SK-N-SH treated with all-trans-retinoic acid at 6 μM for 48 hours (cell line): ENCODE results near the gene FAM3D.

Experiments
- ARNTL ChIP-seq: fragments of 450-650 bp; formaldehyde crosslinking; IDR thresholded peaks from 2 replicates; pipeline ENCODE4 v1.5.0; 2020; ENCODE audit warnings: low read depth, mild to moderate bottlenecking, moderate library complexity, borderline replicate concordance
- BACH2 ChIP-seq: fragments of 250-450 bp; sonication (Bioruptor Pico); IDR thresholded peaks from 2 replicates; pipeline ENCODE4 v1.9.0; 2021; ENCODE audit warnings: mild to moderate bottlenecking, borderline replicate concordance
- CSDC2 ChIP-seq: fragments of 250-450 bp; sonication (Bioruptor Pico); IDR thresholded peaks from 2 replicates; pipeline ENCODE4 v1.5.0; 2020; ENCODE audit warnings: mild to moderate bottlenecking, moderate library complexity
- CSRNP3 ChIP-seq: fragments of 250-450 bp; sonication (Bioruptor Pico); IDR thresholded peaks from 2 replicates; pipeline ENCODE4 v1.5.1; 2021; ENCODE audit warnings: mild to moderate bottlenecking, moderate library complexity
- GLIS3 ChIP-seq: fragments of 250-450 bp; sonication (Bioruptor Pico); IDR thresholded peaks from 2 replicates; pipeline ENCODE4 v1.5.0; 2020; ENCODE audit warnings: mild to moderate bottlenecking, moderate library complexity
- ISL1 ChIP-seq: fragments of 250-450 bp; sonication (Bioruptor Pico); IDR thresholded peaks from 2 replicates; pipeline ENCODE4 v2.1.2; 2022; ENCODE audit warnings: mild to moderate bottlenecking, moderate library complexity
- OSR1 ChIP-seq: fragments of 250-450 bp; sonication (Bioruptor Pico); IDR thresholded peaks from 2 replicates; pipeline ENCODE4 v1.8.0; 2022; ENCODE audit warnings: moderate library complexity, mild to moderate bottlenecking, inconsistent platforms
- PPARA ChIP-seq: fragments of 250-450 bp; sonication (Bioruptor Pico); IDR thresholded peaks from 2 replicates; pipeline ENCODE4 v1.5.0; 2020; ENCODE audit warnings: mild to moderate bottlenecking, borderline replicate concordance
- SNAI2 ChIP-seq: fragments of 250-450 bp; sonication (Bioruptor Pico); IDR thresholded peaks from 2 replicates; pipeline ENCODE4 v1.5.0; 2020; ENCODE audit warnings: mild to moderate bottlenecking, moderate library complexity
- ZFP30 ChIP-seq: fragments of 450-650 bp; formaldehyde crosslinking; IDR thresholded peaks from 2 replicates; pipeline ENCODE4 v1.5.0; 2022; ENCODE audit warnings: mild to moderate bottlenecking, moderate library complexity
- TF ChIP-seq, protein P1 (sequence below): fragments of 250-450 bp; sonication (Bioruptor Pico); IDR thresholded peaks from 2 replicates; pipeline ENCODE4 v1.5.1; 2020; ENCODE audit warnings: low read depth, mild to moderate bottlenecking, moderate library complexity
- TF ChIP-seq, protein P2 (sequence below): fragments of 250-450 bp; sonication (Bioruptor Pico); IDR thresholded peaks from 2 replicates; pipeline ENCODE4 v1.8.0; 2020; ENCODE audit warnings: mild to moderate bottlenecking, moderate library complexity, borderline replicate concordance

DNA sequence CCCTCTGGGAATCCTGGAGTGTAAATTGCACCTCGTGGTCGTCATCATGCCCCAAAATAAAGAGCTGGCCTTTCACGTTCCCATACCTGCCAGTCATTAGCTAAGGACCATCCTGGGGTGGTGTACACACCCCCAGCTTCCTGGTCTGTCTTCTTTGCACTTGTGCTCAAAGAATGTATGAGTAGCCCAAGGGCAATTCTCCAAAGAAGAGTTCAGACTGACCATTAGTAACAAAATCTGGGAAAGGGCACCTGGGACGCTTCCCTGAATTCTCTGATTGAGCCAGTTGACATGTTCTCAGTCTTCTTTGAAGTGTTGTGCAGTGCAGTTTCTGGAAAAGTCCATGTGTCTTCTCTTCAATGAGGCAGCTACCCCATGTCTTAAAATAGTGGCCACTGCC is 34.8 kb downstream of the FAM3D start:
- TF ChIP-seq ZFP30 (CRISPR knock-in tag) (no peak), ISL1 (CRISPR knock-in tag) (no peak), OSR1 (CRISPR knock-in tag) (no peak), GLIS3 (CRISPR knock-in tag) (no peak), SNAI2 (CRISPR knock-in tag) (no peak), CSDC2 (CRISPR knock-in tag) (no peak), PPARA (no peak), ARNTL (no peak), BACH2 (no peak), CSRNP3 (no peak)
- TF ChIP-seq, protein P1, sequence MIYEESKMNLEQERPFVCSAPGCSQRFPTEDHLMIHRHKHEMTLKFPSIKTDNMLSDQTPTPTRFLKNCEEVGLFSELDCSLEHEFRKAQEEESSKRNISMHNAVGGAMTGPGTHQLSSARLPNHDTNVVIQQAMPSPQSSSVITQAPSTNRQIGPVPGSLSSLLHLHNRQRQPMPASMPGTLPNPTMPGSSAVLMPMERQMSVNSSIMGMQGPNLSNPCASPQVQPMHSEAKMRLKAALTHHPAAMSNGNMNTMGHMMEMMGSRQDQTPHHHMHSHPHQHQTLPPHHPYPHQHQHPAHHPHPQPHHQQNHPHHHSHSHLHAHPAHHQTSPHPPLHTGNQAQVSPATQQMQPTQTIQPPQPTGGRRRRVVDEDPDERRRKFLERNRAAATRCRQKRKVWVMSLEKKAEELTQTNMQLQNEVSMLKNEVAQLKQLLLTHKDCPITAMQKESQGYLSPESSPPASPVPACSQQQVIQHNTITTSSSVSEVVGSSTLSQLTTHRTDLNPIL (CRISPR knock-in tag) = no peak
- TF ChIP-seq, protein P2, sequence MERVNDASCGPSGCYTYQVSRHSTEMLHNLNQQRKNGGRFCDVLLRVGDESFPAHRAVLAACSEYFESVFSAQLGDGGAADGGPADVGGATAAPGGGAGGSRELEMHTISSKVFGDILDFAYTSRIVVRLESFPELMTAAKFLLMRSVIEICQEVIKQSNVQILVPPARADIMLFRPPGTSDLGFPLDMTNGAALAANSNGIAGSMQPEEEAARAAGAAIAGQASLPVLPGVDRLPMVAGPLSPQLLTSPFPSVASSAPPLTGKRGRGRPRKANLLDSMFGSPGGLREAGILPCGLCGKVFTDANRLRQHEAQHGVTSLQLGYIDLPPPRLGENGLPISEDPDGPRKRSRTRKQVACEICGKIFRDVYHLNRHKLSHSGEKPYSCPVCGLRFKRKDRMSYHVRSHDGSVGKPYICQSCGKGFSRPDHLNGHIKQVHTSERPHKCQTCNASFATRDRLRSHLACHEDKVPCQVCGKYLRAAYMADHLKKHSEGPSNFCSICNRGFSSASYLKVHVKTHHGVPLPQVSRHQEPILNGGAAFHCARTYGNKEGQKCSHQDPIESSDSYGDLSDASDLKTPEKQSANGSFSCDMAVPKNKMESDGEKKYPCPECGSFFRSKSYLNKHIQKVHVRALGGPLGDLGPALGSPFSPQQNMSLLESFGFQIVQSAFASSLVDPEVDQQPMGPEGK (CRISPR knock-in tag) = no peak
